Measurements from ENCODE around the gene STK17B. TPM values are rescaled to one million over a fixed set of nuclear protein-coding genes. Genes with fewer than 3 reads are reported as not detected.

The STK17B gene
- 100 to 1,000 TPM; 379 to 382 TPM for total RNA-seq

GRCh38 chr2:196171248-196171871, at the start of gene STK17B:
STK17B (minus strand) TSS chr2:196171578; CDS start chr2:196163383, 8,195 bp downstream.

Other genes with a start within 250 kb of the STK17B start
- not detected for gene DNAH7, start 102.7 kb downstream of the STK17B start, total RNA-seq

Data from activated naive CD4-positive, alpha-beta T cell treated with anti-CD3 and anti-CD28 coated beads, Interleukin-2, amount 10 ng/mL, durations not matched to agents 5 hours and 36 hours (primary cell).